Measurements from ENCODE around the gene SLC1A2. TPM values are rescaled to one million over a fixed set of nuclear protein-coding genes. Genes with fewer than 3 reads are reported as not detected.

The SLC1A2 gene
- total RNA-seq, 1 experiment from 2014 or later = 0.50 TPM

- TF ChIP-seq ZNF281 (CRISPR knock-in tag; IDR thresholded peaks at IDR 0.05) = no peak
- no peak for TF ChIP-seq FOXP1 (CRISPR knock-in tag; IDR thresholded peaks at IDR 0.05; ENCODE audit: borderline replicate concordance)
- no peak for TF ChIP-seq RORB (CRISPR knock-in tag; IDR thresholded peaks at IDR 0.05)
- no peak for TF ChIP-seq ZBTB43 (CRISPR knock-in tag; IDR thresholded peaks at IDR 0.05)
Observed at GRCh38 chr11:35463331-35463751, 44.0 kb upstream of the SLC1A2 start (continued).

GRCh38 chr11:35461917-35462538, 42.7 kb upstream of the SLC1A2 start:
- CTCF ChIA-PET = no interaction called here
- POLR2A ChIA-PET = interaction anchor here (0.6 kb wide), 1 partner anchor 763 kb away, joined by 3 read pairs; no protein-coding TSS in a partner anchor
- no peaks in the 10 kb centered on the region for H3K36me3 Mint-ChIP-seq
- ATAC-seq (no peak), DNase-seq (ENCODE audit: low spot score) (no peak)
- no peak overlapping the region for H3K27ac Mint-ChIP-seq
- H3K9me3 Mint-ChIP-seq = no peaks in the 10 kb centered on the region
- H3K4me3 Mint-ChIP-seq = no peak overlapping the region
- H3K27me3 Mint-ChIP-seq (ENCODE audit: low read depth) = no peaks in the 10 kb centered on the region; the same call in none of the 2 replicates
- peaks cover 9% of the 10 kb centered on the region for H3K4me1 Mint-ChIP-seq
- TF ChIP-seq FOXK1 (CRISPR knock-in tag; IDR thresholded peaks at IDR 0.05) (no peak), PRDM15 (CRISPR knock-in tag; IDR thresholded peaks at IDR 0.05) (no peak), OVOL2 (CRISPR knock-in tag; IDR thresholded peaks at IDR 0.05; ENCODE audit: borderline replicate concordance) (no peak), USF2 (CRISPR knock-in tag; IDR thresholded peaks at IDR 0.05) (no peak), NFATC4 (CRISPR knock-in tag; IDR thresholded peaks at IDR 0.05) (no peak), USF1 (CRISPR knock-in tag; IDR thresholded peaks at IDR 0.05) (no peak), ZNF671 (CRISPR knock-in tag; IDR thresholded peaks at IDR 0.05) (no peak), AR (CRISPR knock-in tag; IDR thresholded peaks at IDR 0.05) (no peak), ZSCAN18 (CRISPR knock-in tag; IDR thresholded peaks at IDR 0.05) (no peak), SP1 (CRISPR knock-in tag; conservative IDR thresholded peaks at IDR 0.05) (no peak), ESRRA (CRISPR knock-in tag; IDR thresholded peaks at IDR 0.05; ENCODE audit: borderline replicate concordance) (no peak), CBFB (CRISPR knock-in tag; IDR thresholded peaks at IDR 0.05; ENCODE audit: low read depth) (no peak), ZNF416 (CRISPR knock-in tag; IDR thresholded peaks at IDR 0.05) (no peak), FOXP4 (CRISPR knock-in tag; IDR thresholded peaks at IDR 0.05) (no peak), KAT7 (CRISPR knock-in tag; IDR thresholded peaks at IDR 0.05; ENCODE audit: borderline replicate concordance) (no peak), ZNF317 (CRISPR knock-in tag; IDR thresholded peaks at IDR 0.05; ENCODE audit: borderline replicate concordance, low read depth) (no peak)
